H9 (cell line): Measurements from ENCODE around the gene EFCAB3. TPM values are rescaled to one million over a fixed set of nuclear protein-coding genes. Genes with fewer than 3 reads are reported as not detected.

Experiments used
- DNase-seq: peaks from one replicate; pipeline ENCODE4 v3.0.0-alpha.2; 2017
- H2AFZ ChIP-seq: one replicate; pipeline ENCODE4 v1.6.1; 2013; ENCODE audit warnings: mild to moderate bottlenecking, low read length, control low read depth, moderate library complexity
- H2AK5ac ChIP-seq: 2 replicates; pipeline ENCODE4 v1.6.1; 2013; ENCODE audit warnings: low read length, control low read depth, mixed read lengths; ENCODE audit not compliant: insufficient read length
- H2BK120ac ChIP-seq: one replicate; pipeline ENCODE4 v1.6.1; 2013; ENCODE audit warnings: low read depth, mild to moderate bottlenecking, low read length, control low read depth, inconsistent platforms; ENCODE audit not compliant: poor library complexity, severe bottlenecking
- H2BK12ac ChIP-seq: 2 replicates; pipeline ENCODE4 v1.6.1; 2013; ENCODE audit warnings: low read length, control low read depth, mixed read lengths, low read depth; ENCODE audit not compliant: insufficient read length
- H2BK15ac ChIP-seq: 2 replicates; pipeline ENCODE4 v1.6.1; 2013; ENCODE audit warnings: low read depth, low read length, control low read depth
- H2BK20ac ChIP-seq: one replicate; pipeline ENCODE4 v1.6.1; 2013; ENCODE audit warnings: low read depth, mild to moderate bottlenecking, low read length, control low read depth, inconsistent platforms; ENCODE audit not compliant: poor library complexity, severe bottlenecking
- H2BK5ac ChIP-seq: 2 replicates; pipeline ENCODE4 v1.6.1; 2013; ENCODE audit warnings: low read length, control low read depth, mixed read lengths; ENCODE audit not compliant: insufficient read length
- H3K14ac ChIP-seq: 2 replicates; pipeline ENCODE4 v1.6.1; 2013; ENCODE audit warnings: low read length, control low read depth; ENCODE audit not compliant: insufficient read depth
- H3K18ac ChIP-seq: 2 replicates; pipeline ENCODE4 v1.6.1; 2013; ENCODE audit warnings: low read depth, mild to moderate bottlenecking, mixed read lengths, low read length, control low read depth; ENCODE audit not compliant: insufficient read length
- H3K23ac ChIP-seq: 2 replicates; pipeline ENCODE4 v1.6.1; 2013; ENCODE audit warnings: low read length, control low read depth, mixed read lengths, low read depth; ENCODE audit not compliant: insufficient read length
- H3K23me2 ChIP-seq: 2 replicates; pipeline ENCODE4 v1.6.1; 2013; ENCODE audit warnings: low read depth, mild to moderate bottlenecking, mixed read lengths, low read length, control low read depth; ENCODE audit not compliant: insufficient read length, poor library complexity, severe bottlenecking
- H3K27ac ChIP-seq: 2 replicates; pipeline ENCODE4 v1.5.1; 2013; ENCODE audit warnings: low read length, control low read depth, mixed read lengths, low read depth; ENCODE audit not compliant: insufficient read length
- H3K27me3 ChIP-seq: 2 replicates; pipeline ENCODE4 v1.6.1; 2013; ENCODE audit warnings: low read length, control low read depth, inconsistent platforms; ENCODE audit not compliant: insufficient read depth
- H3K4ac ChIP-seq: 2 replicates; pipeline ENCODE4 v1.6.1; 2013; ENCODE audit warnings: low read depth, mild to moderate bottlenecking, control low read depth, inconsistent platforms, low read length, moderate library complexity
- H3K4me1 ChIP-seq: 2 replicates; pipeline ENCODE4 v1.6.1; 2013; ENCODE audit warnings: low read length, control low read depth, inconsistent platforms; ENCODE audit not compliant: insufficient read depth
- H3K4me2 ChIP-seq: 2 replicates; pipeline ENCODE4 v1.6.1; 2013; ENCODE audit warnings: low read length, control low read depth, mixed read lengths; ENCODE audit not compliant: insufficient read length, insufficient read depth
- H3K56ac ChIP-seq: 2 replicates; pipeline ENCODE4 v1.6.1; 2013; ENCODE audit warnings: low read depth, mild to moderate bottlenecking, mixed read lengths, low read length, control low read depth; ENCODE audit not compliant: insufficient read length
- H3K79me1 ChIP-seq: 2 replicates; pipeline ENCODE4 v1.6.1; 2013; ENCODE audit warnings: low read depth, mild to moderate bottlenecking, moderate library complexity, low read length, control low read depth, inconsistent platforms; ENCODE audit not compliant: insufficient read depth, poor library complexity, severe bottlenecking
- H3K79me2 ChIP-seq: 2 replicates; pipeline ENCODE4 v1.6.1; 2013; ENCODE audit warnings: low read length, control low read depth, inconsistent platforms; ENCODE audit not compliant: insufficient read depth
- H3K9ac ChIP-seq: 2 replicates; pipeline ENCODE4 v1.6.1; 2013; ENCODE audit warnings: low read length, control low read depth, mixed read lengths; ENCODE audit not compliant: insufficient read length; ENCODE audit errors: extremely low read depth
- H3K9me3 ChIP-seq: one replicate; pipeline ENCODE4 v1.6.1; 2013; ENCODE audit warnings: low read depth, low read length, inconsistent platforms; ENCODE audit not compliant: control insufficient read depth
- H3T11ph ChIP-seq: one replicate; pipeline ENCODE4 v1.6.1; 2013; ENCODE audit warnings: mild to moderate bottlenecking, low read length, control low read depth, inconsistent platforms
- H4K20me1 ChIP-seq: one replicate; pipeline ENCODE4 v1.6.1; 2013; ENCODE audit not compliant: control insufficient read depth, insufficient read length, insufficient read depth
- H4K5ac ChIP-seq: 2 replicates; pipeline ENCODE4 v1.6.1; 2013; ENCODE audit warnings: low read depth, mild to moderate bottlenecking, mixed read lengths, low read length, control low read depth; ENCODE audit not compliant: insufficient read length
- H4K8ac ChIP-seq: replicated peaks from 2 replicates; pipeline ENCODE4 v1.6.1; 2013; ENCODE audit warnings: low read length, control low read depth, mixed read lengths, low read depth; ENCODE audit not compliant: insufficient read length
- H4K91ac ChIP-seq: 2 replicates; pipeline ENCODE4 v1.6.1; 2013; ENCODE audit warnings: low read depth, mild to moderate bottlenecking, moderate library complexity, mixed read lengths, low read length, control low read depth; ENCODE audit not compliant: insufficient read length
- H3K27ac Mint-ChIP-seq, 3 experiments: 2 replicates in 2 of 3; 3 replicates in 1 of 3; pipeline ENCODE4 v1.8.0; 2020 to 2021; ENCODE audit warnings: mixed read lengths in 3 of 3, mild to moderate bottlenecking in 1 of 3, moderate library complexity in 1 of 3
- H3K27me3 Mint-ChIP-seq: 2 replicates; pipeline ENCODE4 v1.8.0; 2021; ENCODE audit warnings: low read depth, mild to moderate bottlenecking, moderate library complexity, mixed read lengths
- H3K36me3 Mint-ChIP-seq, 3 experiments: 2 replicates in 2 of 3; 3 replicates in 1 of 3; pipeline ENCODE4 v1.8.0; 2020 to 2021; ENCODE audit warnings: low read depth in 3 of 3, mixed read lengths in 3 of 3; ENCODE audit not compliant: insufficient read depth in 1 of 3
- H3K4me1 Mint-ChIP-seq, 2 experiments: 2 replicates each; pipeline ENCODE4 v1.8.0; 2020; ENCODE audit warnings: mixed read lengths in 2 of 2
- H3K4me3 Mint-ChIP-seq, 2 experiments: 2 replicates in 1 of 2; 3 replicates in 1 of 2; pipeline ENCODE4 v1.8.0; 2020 to 2021; ENCODE audit warnings: mild to moderate bottlenecking in 2 of 2, mixed read lengths in 2 of 2, moderate library complexity in 1 of 2
- H3K9me3 Mint-ChIP-seq, 2 experiments: 2 replicates in 1 of 2; 3 replicates in 1 of 2; pipeline ENCODE4 v1.8.0; 2020; ENCODE audit warnings: mild to moderate bottlenecking in 2 of 2, mixed read lengths in 2 of 2, moderate library complexity in 1 of 2
- WGBS: extraction: QIAGEN DNeasy Blood & Tissue Kit; methylation state at CpG from one replicate; pipeline ENCODE4 v1.1.7; 2013; ENCODE audit warnings: missing lambda C conversion rate, low lambda C conversion rate, mixed read lengths; ENCODE audit not compliant: insufficient read length; ENCODE audit errors: extremely low coverage; 5-methylcytosine and 5-hydroxymethylcytosine counted together
- total RNA-seq: library from RNA; stranded (reverse); gene quantifications from 2 replicates; pipeline ENCODE4 v1.2.1, GENCODE V29; 2021
- TF ChIP-seq, protein P1 (sequence below): fragments of 200-600 bp; sonication (generic); conservative IDR thresholded peaks from 3 replicates; pipeline ENCODE4 v1.8.0; 2021; ENCODE audit warnings: antibody characterized with exemption, mild to moderate bottlenecking

Gene EFCAB3
- total RNA-seq, 1 experiment from 2014 or later = not detected

DNA sequence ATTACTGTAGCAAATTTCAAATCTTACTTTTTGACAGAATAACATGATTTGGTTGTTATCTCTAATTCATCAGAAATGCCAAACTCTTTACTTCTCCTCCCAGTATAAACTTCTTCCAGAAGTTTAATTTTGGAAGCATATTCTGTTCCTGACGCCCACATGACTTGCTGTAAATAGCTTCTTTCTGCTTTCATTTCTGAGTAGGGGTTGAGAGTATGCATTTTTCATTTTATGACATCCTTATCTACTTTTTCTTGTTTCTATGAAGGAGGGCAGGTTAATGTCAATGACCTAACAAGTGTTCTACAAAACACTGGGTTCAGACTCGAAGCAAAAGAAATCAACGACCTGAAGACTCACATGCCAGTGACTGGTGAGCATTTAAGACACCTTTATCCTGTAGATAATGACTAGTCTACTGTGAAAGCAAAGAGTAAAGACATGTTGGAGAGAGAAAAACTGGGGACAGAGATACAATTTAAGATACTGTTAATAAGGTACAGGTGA lies 36.5 kb upstream of the EFCAB3 start:
- WGBS = no CpG with 5 or more reads among the region's 3 CpGs
- TF ChIP-seq, protein P1, sequence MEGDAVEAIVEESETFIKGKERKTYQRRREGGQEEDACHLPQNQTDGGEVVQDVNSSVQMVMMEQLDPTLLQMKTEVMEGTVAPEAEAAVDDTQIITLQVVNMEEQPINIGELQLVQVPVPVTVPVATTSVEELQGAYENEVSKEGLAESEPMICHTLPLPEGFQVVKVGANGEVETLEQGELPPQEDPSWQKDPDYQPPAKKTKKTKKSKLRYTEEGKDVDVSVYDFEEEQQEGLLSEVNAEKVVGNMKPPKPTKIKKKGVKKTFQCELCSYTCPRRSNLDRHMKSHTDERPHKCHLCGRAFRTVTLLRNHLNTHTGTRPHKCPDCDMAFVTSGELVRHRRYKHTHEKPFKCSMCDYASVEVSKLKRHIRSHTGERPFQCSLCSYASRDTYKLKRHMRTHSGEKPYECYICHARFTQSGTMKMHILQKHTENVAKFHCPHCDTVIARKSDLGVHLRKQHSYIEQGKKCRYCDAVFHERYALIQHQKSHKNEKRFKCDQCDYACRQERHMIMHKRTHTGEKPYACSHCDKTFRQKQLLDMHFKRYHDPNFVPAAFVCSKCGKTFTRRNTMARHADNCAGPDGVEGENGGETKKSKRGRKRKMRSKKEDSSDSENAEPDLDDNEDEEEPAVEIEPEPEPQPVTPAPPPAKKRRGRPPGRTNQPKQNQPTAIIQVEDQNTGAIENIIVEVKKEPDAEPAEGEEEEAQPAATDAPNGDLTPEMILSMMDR = no peak
- H3K4me1 ChIP-seq = no peaks in the 10 kb centered on the region
- no peak for DNase-seq
- no peaks in the 10 kb centered on the region for H3K27me3 ChIP-seq
- no peaks in the 10 kb centered on the region for H3K4me1 Mint-ChIP-seq
- no peak overlapping the region for H2BK120ac ChIP-seq
- peaks cover 5 to 8% of the 10 kb centered on the region in 2 experiments for H3K9me3 Mint-ChIP-seq
- H3K27ac ChIP-seq = no peak overlapping the region
- no peak overlapping the region for H2AK5ac ChIP-seq
- no peaks in the 10 kb centered on the region for H3K9me3 ChIP-seq
- H3K4me2 ChIP-seq = no peak overlapping the region
- H2BK12ac ChIP-seq = no peak overlapping the region
- H2BK5ac ChIP-seq = no peak overlapping the region
- H4K91ac ChIP-seq = no peak overlapping the region
- no peaks in the 10 kb centered on the region for H4K20me1 ChIP-seq
- H2AFZ ChIP-seq = no peak overlapping the region
- H3K4me3 Mint-ChIP-seq = no peak overlapping the region
- no peak overlapping the region for H3K14ac ChIP-seq
- no peak overlapping the region for H3K23ac ChIP-seq
- H2BK20ac ChIP-seq = no peak overlapping the region
- H2BK15ac ChIP-seq = no peak overlapping the region
- no peak overlapping the region for H4K8ac ChIP-seq
- no peak overlapping the region for H3T11ph ChIP-seq
- H4K5ac ChIP-seq = no peak overlapping the region
- no peak overlapping the region for H3K18ac ChIP-seq
- H3K79me2 ChIP-seq = no peaks in the 10 kb centered on the region
- peaks cover 2 to 6% (median 4%) of the 10 kb centered on the region in 3 experiments; a peak in 2 of 7 replicates for H3K36me3 Mint-ChIP-seq
- no peak overlapping the region for H3K9ac ChIP-seq
- H3K27me3 Mint-ChIP-seq = peaks cover 10% of the 10 kb centered on the region
- no peak overlapping the region for H3K4ac ChIP-seq
- no peak overlapping the region for H3K27ac Mint-ChIP-seq
- no peaks in the 10 kb centered on the region for H3K79me1 ChIP-seq
- no peaks in the 10 kb centered on the region for H3K23me2 ChIP-seq
- H3K56ac ChIP-seq = no peak overlapping the region
